Mesendoderm (in vitro differentiated cells): ENCODE data around the gene PIWIL4. TPM values are rescaled to one million over a fixed set of nuclear protein-coding genes. Genes with fewer than 3 reads are reported as not detected.

Experiments used
- DNase-seq: peaks from one replicate; pipeline ENCODE4 v3.0.0; 2013
- H2AK5ac ChIP-seq: 2 replicates; pipeline ENCODE4 v1.6.1; 2013; ENCODE audit warnings: low read length, inconsistent platforms
- H2BK120ac ChIP-seq: 2 replicates; pipeline ENCODE4 v1.6.1; 2013; ENCODE audit warnings: low read depth, mild to moderate bottlenecking, low read length, moderate library complexity, mixed read lengths
- H2BK15ac ChIP-seq: replicated peaks from 2 replicates; pipeline ENCODE4 v1.6.1; 2013; ENCODE audit warnings: low read depth, mild to moderate bottlenecking, moderate library complexity
- H2BK5ac ChIP-seq: 2 replicates; pipeline ENCODE4 v1.6.1; 2013; ENCODE audit warnings: low read length, inconsistent platforms
- H3K18ac ChIP-seq: 2 replicates; pipeline ENCODE4 v1.6.1; 2013; ENCODE audit warnings: mild to moderate bottlenecking, low read length, mixed read lengths
- H3K23ac ChIP-seq: one replicate; pipeline ENCODE4 v1.6.1; 2013; ENCODE audit warnings: low read length
- H3K27ac ChIP-seq: 2 replicates; pipeline ENCODE4 v1.5.1; 2013; ENCODE audit warnings: low read depth, mild to moderate bottlenecking, inconsistent platforms, low read length, moderate library complexity
- H3K27me3 ChIP-seq: 2 replicates; pipeline ENCODE4 v1.6.1; 2013; ENCODE audit warnings: low read length, control low read depth, mild to moderate bottlenecking, inconsistent platforms; ENCODE audit not compliant: insufficient read depth, poor library complexity
- H3K36me3 ChIP-seq: 2 replicates; pipeline ENCODE4 v1.6.1; 2013; ENCODE audit warnings: low read length, inconsistent platforms; ENCODE audit not compliant: control insufficient read depth, insufficient read depth
- H3K4ac ChIP-seq: one replicate; pipeline ENCODE4 v1.6.1; 2013; ENCODE audit warnings: low read depth, mild to moderate bottlenecking, low read length, moderate library complexity
- H3K4me1 ChIP-seq: 2 replicates; pipeline ENCODE4 v1.6.1; 2013; ENCODE audit warnings: low read depth, low read length, inconsistent platforms; ENCODE audit not compliant: control insufficient read depth
- H3K4me2 ChIP-seq: 2 replicates; pipeline ENCODE4 v1.6.1; 2013; ENCODE audit warnings: low read length
- H3K4me3 ChIP-seq: 2 replicates; pipeline ENCODE4 v1.5.1; 2013; ENCODE audit warnings: mild to moderate bottlenecking, low read length
- H3K56ac ChIP-seq: one replicate; pipeline ENCODE4 v1.6.1; 2013; ENCODE audit warnings: low read length
- H3K79me1 ChIP-seq: 2 replicates; pipeline ENCODE4 v1.6.1; 2013; ENCODE audit warnings: low read length, inconsistent platforms
- H3K79me2 ChIP-seq: 2 replicates; pipeline ENCODE4 v1.6.1; 2013; ENCODE audit warnings: mild to moderate bottlenecking, low read length; ENCODE audit not compliant: control insufficient read depth, insufficient read depth
- H3K9ac ChIP-seq: 2 replicates; pipeline ENCODE4 v1.6.1; 2013; ENCODE audit warnings: low read length, inconsistent platforms
- H4K5ac ChIP-seq: one replicate; pipeline ENCODE4 v1.6.1; 2013; ENCODE audit warnings: low read length
- H4K8ac ChIP-seq: one replicate; pipeline ENCODE4 v1.6.1; 2013; ENCODE audit warnings: low read depth, mild to moderate bottlenecking, control low read depth, low read length, moderate library complexity
- WGBS: extraction: QIAGEN DNeasy Blood & Tissue Kit; methylation state at CpG from one replicate; pipeline ENCODE4 v1.1.7; 2013; ENCODE audit warnings: low lambda C conversion rate, missing lambda C conversion rate; ENCODE audit not compliant: insufficient coverage; ENCODE audit errors: extremely low coverage; 5-methylcytosine and 5-hydroxymethylcytosine counted together
- polyA plus RNA-seq, 2 experiments: library from polyadenylated mRNA; stranded (reverse); fragments of 200-250 nt; gene quantifications; one replicate each; pipeline ENCODE4 v1.2.3, GENCODE V29; 2013

The PIWIL4 gene
- 0.13 TPM for polyA plus RNA-seq (2013, experiment 1 of 2)
- 0.21 TPM for polyA plus RNA-seq (2013, experiment 2 of 2)

DNA sequence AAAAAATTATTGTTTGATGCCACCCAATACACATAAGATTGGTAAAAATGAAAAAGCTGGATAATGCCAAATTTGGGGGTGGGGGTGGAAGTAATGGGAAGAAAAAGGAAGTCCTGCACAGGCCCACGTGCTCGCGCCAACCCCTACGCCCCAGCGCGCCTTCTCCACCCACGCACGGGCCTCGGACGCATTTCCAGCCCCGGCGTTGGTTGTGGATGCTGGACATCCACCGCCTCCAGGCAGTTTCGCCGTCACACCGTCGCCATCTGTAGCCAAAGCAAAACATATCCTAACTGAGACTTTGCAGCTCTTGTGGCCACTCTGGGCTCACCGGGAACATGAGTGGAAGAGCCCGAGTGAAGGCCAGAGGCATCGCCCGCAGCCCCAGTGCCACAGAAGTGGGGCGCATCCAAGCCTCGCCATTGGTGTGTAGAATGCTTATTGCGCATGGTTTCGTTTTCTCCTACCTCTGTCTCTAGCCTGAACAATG is at the start of gene PIWIL4:
TSS of gene PIWIL4 (plus strand) at position 188 of the 490 bp plus-strand sequence. CDS start at position 339, 151 bp downstream.
- Histone ChIP-seq H3K56ac (no peak within 1 kb of the TSS), H3K9ac (no peak within 1 kb of the TSS), H3K36me3 (no peaks in the 10 kb centered on the region), H3K27ac (no peak within 1 kb of the TSS), H3K79me2 (no peaks in the 10 kb centered on the region), H3K4me2 (no peak within 1 kb of the TSS), H3K23ac (no peak within 1 kb of the TSS), H2AK5ac (no peak within 1 kb of the TSS), H3K4me1 (no peaks in the 10 kb centered on the region), H2BK15ac (no peak within 1 kb of the TSS), H3K18ac (no peak within 1 kb of the TSS), H3K79me1 (no peaks in the 10 kb centered on the region), H2BK120ac (no peak within 1 kb of the TSS), H3K4me3 (no peak within 1 kb of the TSS), H2BK5ac (no peak within 1 kb of the TSS), H3K4ac (no peak within 1 kb of the TSS), H4K5ac (no peak within 1 kb of the TSS), H3K27me3 (no peaks in the 10 kb centered on the region), H4K8ac (no peak within 1 kb of the TSS)
- no peak for DNase-seq
- WGBS: no CpG with 5 or more reads among the region's 25 CpGs

DNA sequence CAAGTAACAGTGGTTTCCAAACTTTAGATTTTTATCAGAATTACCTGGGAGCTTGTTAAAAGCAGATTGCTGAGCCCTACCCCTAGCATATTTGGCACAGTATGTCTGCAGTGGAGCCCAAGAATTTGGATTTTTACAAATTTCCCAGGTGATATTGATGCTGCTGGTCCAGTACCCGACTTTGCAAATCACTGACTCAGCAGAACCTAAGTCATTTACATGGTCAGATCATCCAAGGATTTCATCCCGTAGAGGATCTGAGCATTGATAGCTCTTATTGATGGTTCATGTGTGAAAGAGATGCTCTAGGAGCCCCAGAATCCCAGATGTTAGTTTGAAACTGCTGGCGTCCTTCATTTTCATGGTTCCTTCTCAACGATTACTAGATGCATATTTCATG is 48.9 kb upstream of the PIWIL4 start:
- Histone ChIP-seq H3K27ac (no peak overlapping the region), H3K27me3 (no peaks in the 10 kb centered on the region), H3K56ac (no peak overlapping the region), H2BK15ac (no peak overlapping the region), H3K23ac (no peak overlapping the region), H3K79me1 (no peaks in the 10 kb centered on the region), H3K4ac (no peak overlapping the region), H2BK5ac (no peak overlapping the region), H3K4me3 (no peak overlapping the region), H2BK120ac (no peak overlapping the region), H3K36me3 (no peaks in the 10 kb centered on the region), H3K4me1 (no peaks in the 10 kb centered on the region), H3K79me2 (no peaks in the 10 kb centered on the region), H3K9ac (no peak overlapping the region), H3K4me2 (no peak overlapping the region), H3K18ac (no peak overlapping the region), H4K5ac (no peak overlapping the region), H4K8ac (no peak overlapping the region), H2AK5ac (no peak overlapping the region)
- no peak for DNase-seq
- no CpG with 5 or more reads among the region's 4 CpGs for WGBS

DNA sequence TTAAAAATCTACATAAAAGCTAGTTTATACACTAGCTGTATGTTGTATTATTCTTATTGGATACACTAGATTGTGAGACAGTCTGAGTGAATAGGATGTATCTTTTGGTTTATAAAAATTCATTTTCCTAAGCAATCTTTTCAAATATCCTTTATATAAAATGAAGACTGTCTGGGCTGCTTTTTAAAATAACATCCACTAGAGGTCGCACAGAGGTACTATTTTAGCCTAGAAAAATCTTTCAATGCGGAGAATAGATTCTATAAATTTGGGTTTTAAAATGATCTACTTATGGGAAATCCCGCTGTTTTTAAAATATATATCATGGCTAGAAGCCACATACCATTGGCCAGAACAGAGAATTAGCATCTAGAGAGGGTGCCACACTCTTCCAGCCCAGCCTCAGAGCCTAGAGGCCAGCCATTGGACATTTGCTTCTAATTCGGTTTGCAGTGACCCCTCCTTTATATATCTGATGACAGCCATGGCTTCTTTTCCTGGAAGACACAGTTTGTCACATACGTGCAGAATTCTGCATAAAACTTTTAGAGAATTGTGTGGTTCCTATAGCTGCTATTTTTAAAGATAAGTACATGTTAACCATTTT is 47.6 kb upstream of the PIWIL4 start:
- no peaks in the 10 kb centered on the region for H3K4me1 ChIP-seq
- no CpG with 5 or more reads among the region's 5 CpGs for WGBS
- DNase-seq: no peak

GRCh38 chr11:94521684-94522083 is 45.5 kb upstream of the PIWIL4 start:
- no peaks in the 10 kb centered on the region for H3K27me3 ChIP-seq
- no peak overlapping the region for H3K27ac ChIP-seq
- H3K79me1 ChIP-seq: no peaks in the 10 kb centered on the region
- peak; percentile 59 for DNase-seq
- H2AK5ac ChIP-seq: no peak overlapping the region
- H3K4me2 ChIP-seq: no peak overlapping the region
- no CpG with 5 or more reads among the region's 5 CpGs for WGBS
- H2BK5ac ChIP-seq: no peak overlapping the region
- no peak overlapping the region for H2BK120ac ChIP-seq
- H3K23ac ChIP-seq: no peak overlapping the region
- H3K4me1 ChIP-seq: no peaks in the 10 kb centered on the region
- H4K5ac ChIP-seq: no peak overlapping the region
- H3K4me3 ChIP-seq: no peak overlapping the region
- no peak overlapping the region for H3K18ac ChIP-seq
- no peaks in the 10 kb centered on the region for H3K79me2 ChIP-seq
- no peak overlapping the region for H4K8ac ChIP-seq
- no peak overlapping the region for H2BK15ac ChIP-seq
- no peak overlapping the region for H3K4ac ChIP-seq
- no peak overlapping the region for H3K9ac ChIP-seq
- H3K56ac ChIP-seq: no peak overlapping the region
- H3K36me3 ChIP-seq: no peaks in the 10 kb centered on the region

More for the DNA sequence above, 47.6 kb upstream of the PIWIL4 start:
- H4K5ac ChIP-seq: no peak overlapping the region
- H3K23ac ChIP-seq: no peak overlapping the region
- no peaks in the 10 kb centered on the region for H3K79me1 ChIP-seq
- H3K4me2 ChIP-seq: no peak overlapping the region
- H2BK15ac ChIP-seq: no peak overlapping the region
- H2BK120ac ChIP-seq: no peak overlapping the region
- H2AK5ac ChIP-seq: no peak overlapping the region
- H3K18ac ChIP-seq: no peak overlapping the region
- H3K27me3 ChIP-seq: no peaks in the 10 kb centered on the region
- H3K4me3 ChIP-seq: no peak overlapping the region
- no peak overlapping the region for H4K8ac ChIP-seq
- H3K36me3 ChIP-seq: no peaks in the 10 kb centered on the region
- H3K27ac ChIP-seq: no peak overlapping the region
- no peak overlapping the region for H3K4ac ChIP-seq
- no peak overlapping the region for H3K9ac ChIP-seq
- no peak overlapping the region for H2BK5ac ChIP-seq
- no peak overlapping the region for H3K56ac ChIP-seq
- no peaks in the 10 kb centered on the region for H3K79me2 ChIP-seq

GRCh38 chr11:94524341-94524740 is 42.8 kb upstream of the PIWIL4 start:
- no peak overlapping the region for H3K56ac ChIP-seq
- H3K36me3 ChIP-seq: no peaks in the 10 kb centered on the region
- no peaks in the 10 kb centered on the region for H3K79me2 ChIP-seq
- H3K79me1 ChIP-seq: no peaks in the 10 kb centered on the region
- H3K4me2 ChIP-seq: no peak overlapping the region
- no peak overlapping the region for H3K9ac ChIP-seq
- no peak overlapping the region for H2AK5ac ChIP-seq
- no peak overlapping the region for H3K23ac ChIP-seq
- WGBS: no CpG with 5 or more reads among the region's 1 CpG
- H3K18ac ChIP-seq: no peak overlapping the region
- no peak overlapping the region for H2BK5ac ChIP-seq
- H3K4ac ChIP-seq: no peak overlapping the region
- no peak overlapping the region for H2BK120ac ChIP-seq
- no peak overlapping the region for H4K8ac ChIP-seq
- no peak overlapping the region for H3K27ac ChIP-seq
- no peak overlapping the region for H3K4me3 ChIP-seq
- no peak overlapping the region for H4K5ac ChIP-seq
- DNase-seq: no peak
- no peak overlapping the region for H2BK15ac ChIP-seq
- no peaks in the 10 kb centered on the region for H3K27me3 ChIP-seq
- H3K4me1 ChIP-seq: no peaks in the 10 kb centered on the region
